GM21515 (cell line): ENCODE measurements around the gene SPON2.

Experiments
- ATAC-seq: cut with Tn5 transposase; IDR thresholded peaks from one replicate; pipeline ENCODE4 v1.9.1; 2021; ENCODE audit not compliant: unreplicated experiment

Gene SPON2

DNA sequence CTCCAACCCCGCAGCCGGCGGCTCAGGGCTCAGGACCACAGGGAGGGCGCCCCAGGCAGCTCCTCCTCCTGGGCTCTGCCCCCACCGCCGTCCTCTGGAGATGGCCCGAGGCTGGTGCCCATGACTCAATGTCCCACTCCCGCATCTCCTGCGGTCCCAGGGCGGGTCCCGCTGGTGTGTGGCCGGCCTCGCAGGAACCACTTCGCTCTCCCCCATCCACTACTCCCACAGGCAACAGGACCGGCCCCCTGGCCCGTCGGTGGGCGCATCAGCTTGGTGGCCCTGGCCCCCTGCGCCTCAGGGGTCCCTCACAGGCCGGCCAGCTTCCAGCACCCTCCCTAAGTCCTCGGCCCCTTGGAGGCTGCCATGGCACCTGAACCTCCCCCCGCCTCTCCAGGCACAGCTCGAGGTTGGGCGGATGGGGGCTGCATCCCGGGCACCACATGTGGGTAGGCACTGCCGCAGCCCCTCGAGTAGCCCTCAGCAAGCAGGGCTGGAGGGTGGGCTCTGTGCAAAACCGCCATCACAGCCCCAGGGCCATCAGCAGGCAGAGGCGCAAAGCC is 22.8 kb upstream of the SPON2 start:
- ATAC-seq: no peak

GRCh38 chr4:1194010-1194900 is 21.9 kb upstream of the SPON2 start:
- no peak for ATAC-seq

GRCh38 chr4:1193206-1194009 is 21.0 kb upstream of the SPON2 start:
- ATAC-seq: no peak

DNA sequence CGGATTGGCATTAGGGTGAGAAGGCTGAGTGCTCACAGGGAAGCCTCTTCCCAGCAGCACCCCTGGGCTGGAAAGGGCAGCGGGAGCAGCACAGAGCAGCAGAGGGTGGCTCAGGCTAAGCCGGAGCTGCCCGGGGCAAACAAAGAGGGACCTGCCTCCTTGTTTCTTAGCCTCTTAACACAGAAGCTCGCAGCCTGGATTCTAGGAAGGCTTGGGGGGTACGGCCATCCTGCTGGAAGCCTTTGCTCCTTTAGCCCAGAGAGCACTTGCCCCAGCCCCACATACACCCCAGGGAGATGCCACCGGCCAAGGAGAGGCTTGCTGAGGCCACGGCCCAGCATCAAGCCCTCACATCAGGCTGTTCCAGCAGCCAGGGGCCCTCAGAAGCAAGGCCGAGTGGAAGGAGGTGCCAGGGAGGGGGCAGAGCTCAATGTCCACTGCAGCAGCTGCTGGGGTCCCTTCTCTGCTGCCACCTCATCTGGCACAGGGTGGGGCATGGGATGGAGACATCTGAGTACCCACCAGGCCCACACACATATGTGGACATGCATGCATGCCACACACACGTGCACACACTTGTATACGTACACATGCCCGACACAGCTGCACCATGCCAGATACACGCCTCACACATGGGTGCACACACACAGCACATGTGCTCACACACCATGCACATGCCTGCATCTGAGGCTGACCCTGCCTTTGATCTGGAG is 20.3 kb upstream of the SPON2 start:
- no peak for ATAC-seq

DNA sequence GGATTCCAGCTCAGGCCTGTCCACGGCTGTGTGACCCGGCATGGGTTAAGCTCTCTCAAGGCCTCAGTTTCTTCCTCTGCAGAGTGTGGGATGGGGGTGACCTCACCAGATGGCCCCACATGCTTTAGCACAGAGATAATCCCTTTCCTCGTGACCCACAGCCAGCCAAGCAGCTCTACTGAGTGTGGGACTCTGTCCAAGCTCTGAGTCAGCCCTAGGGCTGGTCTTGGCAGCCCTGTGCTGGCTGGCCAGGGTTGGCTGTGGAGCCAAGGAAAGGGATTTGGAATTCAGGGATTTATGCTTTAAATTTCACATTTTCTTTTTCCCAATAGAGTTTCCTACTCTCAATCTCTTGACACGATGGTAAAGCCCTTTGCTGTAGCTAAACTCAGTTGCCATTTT is 19.7 kb upstream of the SPON2 start:
- no peak for ATAC-seq

GRCh38 chr4:1191621-1192020 is 19.2 kb upstream of the SPON2 start:
- no peak for ATAC-seq

DNA sequence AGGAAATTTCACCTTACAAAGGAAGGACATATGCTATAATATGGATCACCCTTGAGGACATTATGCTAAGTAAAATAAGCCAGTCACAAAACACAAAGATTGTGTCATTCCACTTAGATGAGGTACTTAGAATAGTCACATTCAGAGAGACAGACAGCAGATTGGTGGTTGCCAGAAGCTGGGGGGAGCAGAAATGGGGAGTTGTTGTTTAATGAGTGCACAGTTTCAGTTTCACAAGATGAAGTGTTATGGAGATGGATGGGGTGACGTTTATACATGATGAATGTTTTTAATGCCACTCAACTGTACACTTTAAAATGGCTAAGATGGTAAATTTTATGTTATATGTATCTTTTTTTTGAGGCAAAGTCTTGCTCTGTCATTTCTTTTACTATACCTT is 14.8 kb upstream of the SPON2 start:
- ATAC-seq: peak; percentile 62

DNA sequence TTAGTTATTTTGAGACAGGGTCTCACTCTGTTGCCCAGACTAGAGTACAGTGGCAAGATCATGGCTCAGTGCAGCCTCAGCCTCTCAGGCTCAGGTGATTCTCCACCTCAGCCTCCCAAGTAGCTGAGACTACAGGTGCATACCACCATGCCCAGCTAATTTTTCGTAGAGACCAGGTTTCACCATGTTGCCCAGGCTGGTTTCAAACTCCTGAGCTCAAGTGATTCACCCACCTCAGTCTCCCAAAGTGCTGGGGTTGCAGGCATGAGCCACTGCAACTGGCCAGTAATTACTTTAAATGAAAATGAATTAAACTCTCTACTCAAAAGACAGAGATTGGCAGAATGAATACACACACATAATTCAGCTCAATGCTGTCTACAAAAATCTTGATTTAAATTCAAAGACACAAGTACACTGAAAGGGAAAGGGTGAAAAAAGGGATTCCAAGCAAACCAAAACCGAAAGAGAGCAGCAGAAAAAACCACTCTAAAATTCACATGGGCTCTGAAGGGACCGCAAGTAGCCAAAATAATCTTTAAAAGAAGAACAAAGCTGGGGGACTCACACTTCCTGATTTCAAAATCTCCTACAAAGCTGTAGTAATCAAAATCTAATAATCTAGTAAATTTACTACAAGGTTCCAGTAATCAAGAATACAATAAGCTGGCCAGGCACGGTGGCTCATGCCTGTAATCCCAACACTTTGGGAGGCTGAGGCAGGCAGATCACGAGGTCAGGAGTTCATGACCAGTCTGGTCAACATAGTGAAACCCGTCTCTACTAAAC is 11.8 kb upstream of the SPON2 start:
- ATAC-seq: peak; percentile 66

- ATAC-seq: no peak
Measured at GRCh38 chr4:1182313-1182712, 9.9 kb upstream of the SPON2 start.

DNA sequence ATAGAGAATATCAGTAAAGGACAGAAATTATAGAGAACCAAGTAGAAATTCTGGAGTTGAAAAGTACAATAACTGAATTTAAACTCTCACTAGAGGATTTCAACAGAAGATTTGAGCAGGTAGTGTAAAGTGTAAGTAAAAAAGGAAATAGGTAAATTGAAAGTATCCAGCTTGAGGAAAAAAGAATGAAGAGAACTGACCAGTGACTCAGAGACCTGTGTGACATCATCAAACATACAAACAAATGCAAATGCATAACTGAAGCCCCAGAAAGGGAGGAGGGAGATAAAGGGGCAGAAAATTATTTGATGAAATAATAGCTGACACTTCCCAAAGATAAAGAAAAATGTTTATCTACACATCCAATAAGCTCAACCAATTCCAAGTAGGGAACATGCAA is 8.3 kb upstream of the SPON2 start:
- no peak for ATAC-seq

DNA sequence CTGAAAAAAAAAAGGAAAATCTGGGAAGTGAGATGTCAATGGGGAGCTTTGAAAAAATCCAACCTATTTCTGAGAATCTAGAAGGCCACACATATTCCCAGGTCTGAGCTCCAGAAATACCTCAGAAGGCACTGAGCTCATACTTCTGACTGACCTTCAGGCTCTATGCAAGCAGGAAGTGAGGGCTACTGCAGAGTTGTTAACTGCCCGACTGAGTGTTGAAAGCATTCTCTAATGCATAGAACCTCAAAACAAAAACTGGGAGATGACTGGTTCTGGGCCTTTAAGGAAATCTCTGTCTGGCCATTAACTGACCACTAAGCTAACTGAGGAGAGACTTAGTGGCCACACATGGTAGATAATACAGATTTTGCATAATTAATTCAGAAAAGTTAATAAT is 7.6 kb upstream of the SPON2 start:
- ATAC-seq: no peak

- no peak for ATAC-seq
Measured at GRCh38 chr4:1179089-1179441, 6.7 kb upstream of the SPON2 start.

- ATAC-seq: no peak
Measured at GRCh38 chr4:1178300-1179088, 6.1 kb upstream of the SPON2 start.

DNA sequence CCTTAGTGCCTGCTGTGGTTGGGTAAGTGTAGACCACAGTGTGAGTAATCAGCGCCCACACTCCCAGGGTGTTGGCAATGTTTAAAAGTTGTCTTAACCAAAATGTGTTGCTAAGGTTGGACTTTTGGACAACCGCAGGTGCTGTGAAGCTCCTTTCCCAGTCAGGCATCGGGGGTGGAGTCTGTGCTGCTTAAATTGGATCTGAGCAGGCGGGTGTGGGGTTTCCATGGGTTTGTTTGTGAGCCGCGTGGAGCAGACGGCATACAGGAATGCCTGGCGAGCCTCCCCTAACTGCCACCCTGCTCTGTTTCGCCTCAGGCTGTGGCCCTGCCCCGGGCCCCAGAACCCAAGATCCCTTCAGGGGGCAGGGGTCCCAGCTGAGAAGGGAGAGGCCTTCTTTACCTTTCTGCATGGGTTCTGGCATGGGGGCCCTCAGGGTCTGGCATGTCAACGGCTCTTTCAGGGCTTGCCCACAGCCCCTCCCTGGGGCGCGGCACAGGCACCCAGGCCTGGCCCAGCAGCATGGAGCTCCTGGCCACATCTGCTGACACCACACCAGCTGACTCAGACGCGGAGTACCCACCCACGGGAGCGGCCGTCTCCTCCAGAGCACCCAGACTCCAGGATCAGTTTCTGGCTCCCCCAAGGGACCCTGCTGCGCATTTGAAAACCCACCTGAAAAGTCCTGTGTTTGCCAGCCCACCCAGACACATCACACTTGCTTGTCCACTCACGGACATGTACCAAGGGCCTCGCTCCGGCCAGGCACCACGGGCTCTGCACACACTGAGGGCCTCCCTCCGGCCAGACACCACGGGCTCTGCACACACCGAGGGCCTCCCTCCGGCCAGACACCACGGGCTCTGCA is 5.1 kb upstream of the SPON2 start:
- ATAC-seq: no peak

DNA sequence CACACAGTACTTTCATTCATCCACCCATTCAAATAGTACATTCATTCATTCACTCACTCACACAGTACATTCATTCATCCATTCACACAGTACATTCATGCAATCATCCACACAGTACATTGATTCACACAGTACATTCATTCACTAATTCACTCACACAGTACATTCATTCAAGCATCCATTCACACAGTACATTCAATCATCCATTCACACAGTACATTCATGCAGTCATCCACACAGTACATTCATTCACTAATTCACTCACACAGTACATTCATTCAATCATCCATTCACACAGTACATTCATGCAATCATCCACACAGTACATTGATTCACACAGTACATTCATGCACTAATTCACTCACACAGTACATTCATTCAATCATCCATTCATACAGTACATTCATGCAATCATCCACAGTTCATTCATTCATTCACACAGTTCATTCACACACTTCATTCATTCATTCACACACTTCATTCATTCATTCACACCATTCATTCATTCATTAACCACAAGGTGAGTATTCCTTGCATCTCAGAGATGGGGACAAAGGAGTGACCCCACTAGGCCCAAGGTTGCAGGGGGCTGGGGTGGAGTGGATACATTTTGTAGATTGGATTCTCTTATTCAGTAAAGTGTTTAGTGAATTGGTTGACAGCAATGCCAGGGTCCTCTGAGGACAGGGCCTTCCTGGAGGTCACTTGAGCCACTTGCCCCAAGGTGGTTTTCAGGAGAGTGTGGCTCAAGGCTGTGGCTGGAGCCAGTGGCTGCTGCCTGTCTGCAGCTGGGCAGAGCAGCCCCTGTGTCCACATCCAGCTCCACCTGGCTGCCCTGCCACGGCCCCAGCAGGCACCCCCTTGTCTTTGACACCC is 4.3 kb upstream of the SPON2 start:
- no peak for ATAC-seq

DNA sequence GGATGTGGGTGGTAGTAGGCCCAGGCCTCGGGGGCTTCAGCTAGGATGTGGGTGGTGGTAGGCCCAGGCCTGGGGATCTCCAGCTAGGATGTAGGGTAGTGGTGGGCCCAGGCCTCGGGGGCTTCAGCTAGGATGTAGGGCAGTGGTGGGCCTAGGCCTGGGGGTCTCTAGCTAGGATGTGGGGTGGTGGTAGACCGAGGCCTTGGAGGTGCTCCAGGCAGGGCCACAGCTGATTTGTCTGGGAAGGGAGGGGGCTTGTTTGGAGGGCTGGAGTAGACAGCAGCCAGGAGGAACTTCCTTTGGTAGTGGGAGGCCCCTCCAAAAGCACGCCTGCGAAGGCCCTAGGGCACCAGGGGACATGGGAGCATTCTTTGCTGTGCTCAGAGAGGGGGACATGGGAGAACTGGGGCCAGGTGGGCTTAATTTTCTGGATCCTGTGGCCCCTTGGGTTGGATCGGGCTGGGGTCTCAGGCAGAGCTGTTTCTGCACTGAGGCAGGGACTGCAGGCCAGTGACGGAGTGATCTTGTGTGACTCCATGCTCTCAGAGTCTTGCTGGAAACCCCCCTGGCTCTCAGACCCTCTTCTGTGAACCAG is 3.3 kb upstream of the SPON2 start:
- ATAC-seq: no peak

GRCh38 chr4:1174941-1175634 is 2.7 kb upstream of the SPON2 start:
- ATAC-seq: no peak
